PFSK-1 (cell line): ENCODE measurements around the gene PLEKHO1. TPM values are rescaled to one million over a fixed set of nuclear protein-coding genes. Genes with fewer than 3 reads are reported as not detected.

ENCODE experiments used
- FOXP2 ChIP-seq: optimal IDR thresholded peaks from 2 replicates; pipeline ENCODE3; 2011; ENCODE audit warnings: borderline replicate concordance, control low read depth, inconsistent platforms; ENCODE audit not compliant: insufficient read depth; ENCODE audit errors: extremely low read length, extremely low read depth
- POLR2AphosphoS5 ChIP-seq: IDR thresholded peaks from 2 replicates; pipeline ENCODE4 v1.6.1; 2012; ENCODE audit warnings: low read depth, mild to moderate bottlenecking, control low read depth, low read length, moderate library complexity
- REST ChIP-seq, 2 experiments: IDR thresholded peaks; 2 replicates each; pipeline versions ENCODE4 v1.6.1 to v1.8.0; 2011 to 2012; ENCODE audit warnings: low read depth in 2 of 2, low read length in 2 of 2, control low read depth in 1 of 2, inconsistent platforms in 1 of 2, mild to moderate bottlenecking in 1 of 2, moderate library complexity in 1 of 2; ENCODE audit not compliant: insufficient read depth in 1 of 2
- SIN3A ChIP-seq: IDR thresholded peaks from 2 replicates; pipeline ENCODE4 v1.6.1; 2012; ENCODE audit warnings: mild to moderate bottlenecking, low read length, moderate library complexity, borderline replicate concordance; ENCODE audit not compliant: insufficient read depth
- TAF1 ChIP-seq: IDR thresholded peaks from 2 replicates; pipeline ENCODE4 v1.6.1; 2012; ENCODE audit warnings: low read length, control low read depth, borderline replicate concordance; ENCODE audit not compliant: insufficient read depth
- polyA plus RNA-seq: library from polyadenylated mRNA; unstranded; fragments of >200 nt; gene quantifications from one replicate; pipeline ENCODE4 v1.2.1, GENCODE V29; 2012; ENCODE audit warnings: low read depth, missing spikeins; ENCODE audit not compliant: insufficient read length

The PLEKHO1 gene, protein sequence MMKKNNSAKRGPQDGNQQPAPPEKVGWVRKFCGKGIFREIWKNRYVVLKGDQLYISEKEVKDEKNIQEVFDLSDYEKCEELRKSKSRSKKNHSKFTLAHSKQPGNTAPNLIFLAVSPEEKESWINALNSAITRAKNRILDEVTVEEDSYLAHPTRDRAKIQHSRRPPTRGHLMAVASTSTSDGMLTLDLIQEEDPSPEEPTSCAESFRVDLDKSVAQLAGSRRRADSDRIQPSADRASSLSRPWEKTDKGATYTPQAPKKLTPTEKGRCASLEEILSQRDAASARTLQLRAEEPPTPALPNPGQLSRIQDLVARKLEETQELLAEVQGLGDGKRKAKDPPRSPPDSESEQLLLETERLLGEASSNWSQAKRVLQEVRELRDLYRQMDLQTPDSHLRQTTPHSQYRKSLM
- polyA plus RNA-seq, result 13.2 TPM

DNA sequence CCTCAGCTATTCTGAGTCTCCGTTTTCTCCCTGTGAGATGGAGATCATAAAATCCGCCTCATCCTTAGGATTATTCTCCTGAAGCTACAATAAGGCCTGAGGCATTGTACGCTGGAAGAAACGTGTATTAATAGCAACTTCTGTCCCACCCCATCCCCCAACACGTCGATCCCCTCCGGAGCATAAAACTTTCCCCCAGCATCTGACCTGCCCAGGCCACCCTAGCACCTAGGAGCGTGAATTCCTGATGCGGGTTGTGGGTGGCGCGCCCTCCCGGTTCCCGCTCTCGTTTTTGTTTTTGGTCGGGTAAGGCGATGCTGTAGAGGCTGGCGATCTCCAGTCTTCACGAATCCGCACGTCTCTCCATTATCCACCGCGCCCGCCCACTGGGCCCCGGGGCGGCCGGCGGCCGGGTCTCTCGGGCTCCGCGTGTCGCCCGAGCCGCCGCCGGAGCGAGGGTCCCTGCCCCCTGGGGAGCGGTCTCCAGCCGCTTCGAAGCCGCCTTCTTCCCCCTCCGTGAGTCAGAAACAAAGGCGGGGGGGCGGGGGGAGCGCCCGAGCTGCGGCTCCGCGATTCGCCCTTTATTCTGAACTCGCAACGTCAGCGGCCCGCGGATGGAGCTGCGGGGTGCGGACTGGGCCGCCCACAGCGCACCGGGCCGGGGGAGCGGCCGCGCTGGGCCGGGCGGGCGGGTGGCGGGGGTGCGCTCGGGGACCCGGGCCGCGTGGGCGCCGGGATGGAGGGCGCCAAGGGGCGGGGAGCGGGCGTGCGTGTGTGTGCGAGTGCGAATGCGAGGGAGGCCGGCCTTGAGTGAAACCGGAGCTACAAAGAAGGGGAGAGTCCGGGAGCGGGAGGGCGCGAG, at the start of gene PLEKHO1:
Gene PLEKHO1 (plus strand): TSS at position 646 of the 862 bp plus-strand sequence. CDS start 342 bp downstream, outside the sequence.
- TF ChIP-seq REST (IDR thresholded peaks at IDR 0.05; ENCODE audit: insufficient read depth in 1 of 2, low read depth in 2 of 2, low read length in 2 of 2) (no peak), SIN3A (no peak), TAF1 (no peak), POLR2AphosphoS5 (no peak), FOXP2 (no peak)

- TF ChIP-seq REST (IDR thresholded peaks at IDR 0.05; ENCODE audit: insufficient read depth in 1 of 2, low read depth in 2 of 2, low read length in 2 of 2) (no peak), TAF1 (no peak)
Measured at GRCh38 chr1:150102986-150103385, 46.7 kb upstream of the PLEKHO1 start.

- TF ChIP-seq REST (IDR thresholded peaks at IDR 0.05; ENCODE audit: insufficient read depth in 1 of 2, low read depth in 2 of 2, low read length in 2 of 2), result no peak
- no peak for TF ChIP-seq POLR2AphosphoS5
- TF ChIP-seq FOXP2, result no peak
- no peak for TF ChIP-seq SIN3A
- no peak for TF ChIP-seq TAF1
Measured at GRCh38 chr1:150106341-150106740, 43.4 kb upstream of the PLEKHO1 start.

GRCh38 chr1:150109586-150109985, 40.1 kb upstream of the PLEKHO1 start:
- TF ChIP-seq SIN3A (no peak), TAF1 (no peak)

GRCh38 chr1:150110116-150110515, 39.6 kb upstream of the PLEKHO1 start:
- TF ChIP-seq SIN3A (no peak), FOXP2 (no peak), REST (IDR thresholded peaks at IDR 0.05; ENCODE audit: insufficient read depth in 1 of 2, low read depth in 2 of 2, low read length in 2 of 2) (no peak), POLR2AphosphoS5 (no peak), TAF1 (no peak)
